ENCODE data around the gene TCERG1. TPM values are rescaled to one million over a fixed set of nuclear protein-coding genes. Genes with fewer than 3 reads are reported as not detected.

TCERG1 gene
- total and polyA plus RNA-seq, 8 donors, result 11.8 to 39.3 (median 21.9) TPM

DNA sequence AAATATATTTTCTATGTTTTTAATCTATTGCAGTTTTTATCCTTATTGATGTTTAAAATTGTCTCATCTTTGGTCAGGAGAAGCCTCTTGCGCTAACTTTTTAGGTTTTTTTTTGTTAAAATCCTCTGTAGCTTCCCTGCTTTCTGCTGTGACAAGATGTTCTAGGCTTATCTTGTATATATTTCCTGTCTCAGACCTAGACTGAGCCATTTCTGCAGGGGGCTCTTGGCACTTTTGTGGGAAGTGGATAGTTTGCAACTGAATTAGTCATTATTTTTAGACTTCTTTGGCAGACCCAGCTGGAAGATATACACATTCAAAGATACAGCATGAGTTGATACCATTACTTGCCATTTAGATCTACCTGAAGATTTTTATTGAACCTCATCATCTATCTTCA lies 28.8 kb downstream of the TCERG1 start:
- ATAC-seq, result no peak
- H3K27ac ChIP-seq, result no peak overlapping the region
- H3K9me3 ChIP-seq, result no peaks in the 10 kb centered on the region
- H3K4me3 ChIP-seq, result no peak overlapping the region
- 96 to 100% methylated on average over 1 of the region's 1 CpG for WGBS, 2 donors
- no peaks in the 10 kb centered on the region for H3K27me3 ChIP-seq
- FAIRE-seq, result no peak
- TF ChIP-seq CTCF (IDR thresholded peaks at IDR 0.05), result no peak
- no peak for DNase-seq
- intact Hi-C loops (cut with DNase I), result no loop called here
- peaks cover 3 to 26% (median 8%) of the 10 kb centered on the region in 3 donors for H3K36me3 ChIP-seq
- no peaks in the 10 kb centered on the region for H3K4me1 ChIP-seq

GRCh38 chr5:146482775-146483174 lies 35.6 kb downstream of the TCERG1 start:
- Histone ChIP-seq H3K36me3 (peaks cover 0 to 36% (median 0%) of the 10 kb centered on the region in 3 donors), H3K4me3 (no peak overlapping the region), H3K4me1 (no peaks in the 10 kb centered on the region), H3K27me3 (no peaks in the 10 kb centered on the region), H3K9me3 (no peaks in the 10 kb centered on the region), H3K27ac (no peak overlapping the region)
- ATAC-seq, result no peak
- no peak for TF ChIP-seq CTCF (IDR thresholded peaks at IDR 0.05)
- no peak for FAIRE-seq
- intact Hi-C loops (cut with DNase I), result no loop called here
- 93 to 96% methylated on average over 2 of the region's 2 CpGs for WGBS, 2 donors
- no peak for DNase-seq

DNA sequence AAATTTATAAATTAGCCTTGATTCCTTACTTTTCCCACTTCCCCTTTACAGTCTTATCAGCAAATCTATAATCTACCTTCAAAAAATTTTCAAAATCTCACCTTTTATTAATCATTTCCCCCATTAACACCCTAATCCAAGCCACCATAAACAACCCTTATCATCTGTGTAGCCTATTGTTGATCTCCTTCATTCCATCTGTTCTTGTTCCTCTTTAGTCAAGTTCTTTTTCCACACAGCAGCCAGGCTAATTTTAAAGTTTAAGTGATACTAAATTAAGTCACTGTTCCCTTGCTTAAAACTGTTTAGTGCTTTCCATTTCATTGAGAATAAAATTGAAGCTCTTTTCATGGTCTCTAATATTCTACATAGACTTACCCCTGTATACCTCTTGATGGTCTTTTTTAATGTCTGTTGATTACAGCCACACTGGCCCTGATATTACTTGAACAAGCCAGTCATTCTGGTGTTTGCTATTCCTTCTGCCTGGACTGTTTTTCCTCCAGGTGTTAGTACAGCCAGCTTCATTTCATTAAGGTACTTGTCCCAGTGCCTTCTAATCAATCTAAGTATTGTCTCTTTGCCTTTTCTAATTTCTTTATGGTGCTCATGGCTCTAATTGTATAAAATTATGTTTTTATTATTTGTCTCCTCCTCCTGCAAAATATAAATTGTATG lies 37.7 kb downstream of the TCERG1 start:
- Histone ChIP-seq H3K27ac (no peak overlapping the region), H3K4me3 (no peak overlapping the region), H3K9me3 (no peaks in the 10 kb centered on the region), H3K4me1 (no peaks in the 10 kb centered on the region), H3K27me3 (no peaks in the 10 kb centered on the region), H3K36me3 (peaks cover 0 to 36% (median 0%) of the 10 kb centered on the region in 3 donors)
- ATAC-seq, result no peak
- no peak for DNase-seq
- FAIRE-seq, result no peak
- TF ChIP-seq CTCF (IDR thresholded peaks at IDR 0.05), result no peak
- intact Hi-C loops (cut with DNase I), result no loop called here

GRCh38 chr5:146490089-146490843 lies 43.1 kb downstream of the TCERG1 start:
- intact Hi-C loops (cut with DNase I), result no loop called here
- no peak overlapping the region for H3K27ac ChIP-seq
- DNase-seq (no peak), ATAC-seq (no peak), FAIRE-seq (no peak)
- H3K4me1 ChIP-seq, result no peaks in the 10 kb centered on the region
- no peak for TF ChIP-seq CTCF (IDR thresholded peaks at IDR 0.05)
- no peak overlapping the region for H3K4me3 ChIP-seq
- H3K9me3 ChIP-seq, result no peaks in the 10 kb centered on the region
- no peaks in the 10 kb centered on the region for H3K27me3 ChIP-seq
- 93 to 95% methylated on average over 3 of the region's 3 CpGs for WGBS, 2 donors
- peaks cover 0 to 7% (median 0%) of the 10 kb centered on the region in 3 donors for H3K36me3 ChIP-seq

DNA sequence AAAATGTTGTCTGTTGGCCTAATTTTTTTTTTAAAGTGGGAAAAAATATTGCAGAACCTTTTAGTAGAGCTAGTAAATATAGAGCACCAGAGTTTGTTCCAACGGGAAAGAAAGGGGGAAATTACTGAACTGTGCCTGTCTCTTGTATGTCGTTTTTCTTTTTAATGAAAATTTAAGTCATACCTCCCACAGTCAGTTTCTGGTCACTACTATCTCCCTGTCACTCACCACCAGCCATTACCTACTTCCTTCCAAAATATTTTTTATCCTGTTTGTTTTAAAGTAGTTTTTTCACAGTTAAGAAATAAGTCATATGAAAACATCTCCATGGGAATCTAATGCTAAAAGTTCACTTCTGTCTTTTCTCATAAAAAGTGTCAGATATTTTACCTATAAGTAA lies 47.5 kb downstream of the TCERG1 start:
- 71 to 78% methylated on average over 2 of the region's 2 CpGs for WGBS, 2 donors
- Histone ChIP-seq H3K27me3 (no peaks in the 10 kb centered on the region), H3K36me3 (no peaks in the 10 kb centered on the region), H3K27ac (no peak overlapping the region), H3K9me3 (no peaks in the 10 kb centered on the region), H3K4me1 (no peaks in the 10 kb centered on the region), H3K4me3 (no peak overlapping the region)
- no peak for FAIRE-seq
- no peak for DNase-seq
- ATAC-seq, result no peak
- no peak for TF ChIP-seq CTCF (IDR thresholded peaks at IDR 0.05)
- intact Hi-C loops (cut with DNase I), result no loop called here
